HG03095 (cell line): Measurements from ENCODE around the gene NRXN3.
"Not testable (repeated sequence)": the region's sequence is repeated elsewhere in the genome, so short reads cannot be mapped to it uniquely, and the experiment has no call there.

Experiments used
- ATAC-seq: cut with Tn5 transposase; IDR thresholded peaks from one replicate; pipeline ENCODE4 v1.9.1; 2021; ENCODE audit warnings: moderate library complexity; ENCODE audit not compliant: unreplicated experiment

The NRXN3 gene

GRCh38 chr14:79730196-79730595 is 1560.0 kb downstream of the NRXN3 start:
- ATAC-seq: no peak

GRCh38 chr14:79730953-79731352 is 1560.8 kb downstream of the NRXN3 start:
- no peak for ATAC-seq

GRCh38 chr14:79732911-79733655 is 1562.9 kb downstream of the NRXN3 start:
- no peak for ATAC-seq

GRCh38 chr14:79734151-79734550 is 1564.0 kb downstream of the NRXN3 start:
- no peak for ATAC-seq

GRCh38 chr14:79734656-79735055 is 1564.5 kb downstream of the NRXN3 start:
- no peak for ATAC-seq

- ATAC-seq: no peak
Observed at GRCh38 chr14:79735121-79735520, 1564.9 kb downstream of the NRXN3 start.

GRCh38 chr14:79740066-79740601 is 1570.0 kb downstream of the NRXN3 start:
- no peak for ATAC-seq

- ATAC-seq: no peak
Observed at GRCh38 chr14:79742142-79742541, 1572.0 kb downstream of the NRXN3 start.

GRCh38 chr14:79745046-79745445 is 1574.9 kb downstream of the NRXN3 start:
- ATAC-seq: no peak

GRCh38 chr14:79749065-79749464 is 1578.9 kb downstream of the NRXN3 start:
- ATAC-seq: no peak

GRCh38 chr14:79758985-79759384 is 1588.8 kb downstream of the NRXN3 start:
- no peak for ATAC-seq

GRCh38 chr14:79764323-79764722 is 1594.2 kb downstream of the NRXN3 start:
- no peak for ATAC-seq

GRCh38 chr14:79766511-79766910 is 1596.3 kb downstream of the NRXN3 start:
- no peak for ATAC-seq

- ATAC-seq: no peak
Observed at GRCh38 chr14:79767251-79767650, 1597.1 kb downstream of the NRXN3 start.

GRCh38 chr14:79767721-79768120 is 1597.5 kb downstream of the NRXN3 start:
- ATAC-seq: not testable (repeated sequence)

GRCh38 chr14:79781882-79782281 is 1611.7 kb downstream of the NRXN3 start:
- no peak for ATAC-seq

GRCh38 chr14:79783041-79783440 is 1612.9 kb downstream of the NRXN3 start:
- no peak for ATAC-seq

- no peak for ATAC-seq
Observed at GRCh38 chr14:79786522-79786921, 1616.3 kb downstream of the NRXN3 start.

GRCh38 chr14:79788346-79788745 is 1618.2 kb downstream of the NRXN3 start:
- ATAC-seq: no peak

- no peak for ATAC-seq
Observed at GRCh38 chr14:79791055-79791732, 1621.0 kb downstream of the NRXN3 start.

GRCh38 chr14:79802093-79802492 is 1631.9 kb downstream of the NRXN3 start:
- no peak for ATAC-seq

- ATAC-seq: no peak
Observed at GRCh38 chr14:79805636-79806035, 1635.5 kb downstream of the NRXN3 start.
